Measurements from ENCODE around the gene ZNF764.

DNA sequence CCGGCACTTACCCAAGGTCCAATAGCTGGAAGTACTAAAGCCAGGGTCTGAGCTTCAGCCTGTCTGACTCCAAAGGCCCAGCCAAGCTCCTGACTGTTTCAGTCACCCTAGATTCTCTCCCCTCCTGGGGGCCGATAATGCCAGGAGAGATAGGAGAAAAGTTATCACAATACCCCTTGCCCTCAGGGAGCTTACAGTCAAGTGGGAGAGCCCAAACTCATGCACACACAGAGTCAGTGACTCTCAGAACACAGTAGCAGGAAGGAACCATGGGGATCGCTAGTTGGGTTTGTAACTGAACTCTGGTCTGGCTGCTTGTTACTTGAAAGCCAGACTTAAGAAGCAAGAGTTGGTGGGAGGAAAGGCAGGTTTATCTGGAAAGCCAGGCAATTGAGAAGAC lies 46.7 kb downstream of the ZNF764 start:
- TF ChIP-seq, protein P1, sequence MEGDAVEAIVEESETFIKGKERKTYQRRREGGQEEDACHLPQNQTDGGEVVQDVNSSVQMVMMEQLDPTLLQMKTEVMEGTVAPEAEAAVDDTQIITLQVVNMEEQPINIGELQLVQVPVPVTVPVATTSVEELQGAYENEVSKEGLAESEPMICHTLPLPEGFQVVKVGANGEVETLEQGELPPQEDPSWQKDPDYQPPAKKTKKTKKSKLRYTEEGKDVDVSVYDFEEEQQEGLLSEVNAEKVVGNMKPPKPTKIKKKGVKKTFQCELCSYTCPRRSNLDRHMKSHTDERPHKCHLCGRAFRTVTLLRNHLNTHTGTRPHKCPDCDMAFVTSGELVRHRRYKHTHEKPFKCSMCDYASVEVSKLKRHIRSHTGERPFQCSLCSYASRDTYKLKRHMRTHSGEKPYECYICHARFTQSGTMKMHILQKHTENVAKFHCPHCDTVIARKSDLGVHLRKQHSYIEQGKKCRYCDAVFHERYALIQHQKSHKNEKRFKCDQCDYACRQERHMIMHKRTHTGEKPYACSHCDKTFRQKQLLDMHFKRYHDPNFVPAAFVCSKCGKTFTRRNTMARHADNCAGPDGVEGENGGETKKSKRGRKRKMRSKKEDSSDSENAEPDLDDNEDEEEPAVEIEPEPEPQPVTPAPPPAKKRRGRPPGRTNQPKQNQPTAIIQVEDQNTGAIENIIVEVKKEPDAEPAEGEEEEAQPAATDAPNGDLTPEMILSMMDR (IDR thresholded peaks at IDR 0.05): no peak
- TF ChIP-seq POLR2AphosphoS5 (IDR thresholded peaks at IDR 0.05): no peak
